ENCODE measurements around the gene UGT2B10.

Gene UGT2B10

DNA sequence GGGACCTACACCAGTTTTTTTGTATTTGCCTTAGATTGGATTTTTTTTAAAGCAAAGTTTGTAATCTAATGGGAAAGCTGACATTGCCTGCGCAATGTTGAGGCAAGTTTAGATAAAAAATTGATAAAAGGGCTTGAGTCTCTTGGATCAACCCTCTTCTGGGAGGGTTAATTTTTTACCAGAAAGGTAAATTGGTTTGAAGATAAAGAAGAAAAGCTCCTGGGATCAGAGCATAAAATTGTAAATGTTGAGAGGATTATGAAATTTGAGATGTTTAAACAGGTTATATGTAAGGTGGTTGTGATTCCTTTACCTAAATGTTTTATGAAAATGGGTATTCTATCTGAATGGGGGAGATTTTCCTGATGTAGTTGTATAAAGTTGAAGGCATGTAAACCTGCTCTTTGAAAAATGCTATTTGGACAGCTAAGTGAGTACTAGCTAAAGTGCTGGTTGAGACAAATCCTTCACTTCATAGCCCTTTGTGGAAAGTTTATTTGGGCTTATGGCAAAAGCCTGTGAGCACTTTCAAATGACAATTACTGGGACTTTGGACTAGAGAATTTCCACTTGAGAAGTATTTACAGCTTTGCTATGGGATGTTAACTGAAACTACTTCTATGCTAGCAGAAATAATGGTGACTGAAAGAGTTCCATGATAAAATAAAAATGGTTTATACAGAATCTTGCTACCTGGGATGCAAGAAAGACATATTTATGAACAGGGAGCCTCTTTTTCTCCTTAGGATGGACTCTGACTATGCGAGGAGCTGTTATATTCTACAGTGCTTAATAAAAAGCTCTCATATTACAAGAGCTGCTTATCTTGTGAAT, 56.2 kb downstream of the UGT2B10 start:
- no peak for DNase-seq

DNA sequence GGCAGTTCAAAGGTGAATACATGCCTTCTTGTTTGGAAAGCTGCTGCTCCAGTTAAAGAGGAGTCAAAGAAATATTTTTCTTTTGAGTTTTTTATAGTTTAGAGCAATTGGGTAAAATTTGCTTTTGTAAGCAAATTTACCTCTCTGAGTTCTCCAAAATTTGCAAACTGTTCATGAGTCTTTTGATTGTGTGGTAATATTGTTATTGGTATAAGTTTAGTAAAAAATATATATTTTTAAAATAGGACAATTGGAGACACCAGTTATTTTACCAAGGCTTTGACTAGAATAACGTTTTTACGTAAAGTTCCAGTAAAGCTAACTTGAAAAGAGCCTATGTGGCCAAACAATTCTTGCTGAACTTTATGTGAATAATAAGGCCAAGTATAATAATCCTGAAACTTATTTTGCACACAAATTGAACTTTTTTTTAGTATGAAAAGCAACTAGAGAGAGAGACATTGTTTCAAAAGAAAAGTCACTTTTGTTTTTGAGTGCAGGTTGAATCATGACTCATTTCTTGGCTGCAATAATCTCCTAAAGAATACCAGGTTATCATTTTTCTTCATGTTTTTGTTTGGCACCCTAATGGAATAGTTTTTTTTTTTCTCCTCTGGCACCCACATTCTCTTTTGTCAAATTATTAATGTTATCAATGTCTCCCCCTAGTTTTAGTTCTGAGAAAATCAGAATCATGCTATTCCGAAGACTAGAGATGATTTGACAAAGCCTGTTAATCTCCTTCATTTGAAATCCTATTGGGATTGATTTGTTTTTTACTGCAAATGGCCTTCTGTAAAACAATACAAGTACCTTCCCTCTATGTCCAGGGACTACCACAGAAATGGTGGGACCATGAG, 57.1 kb downstream of the UGT2B10 start:
- no peak for DNase-seq

- no peak for DNase-seq
These were observed 58.7 kb downstream of the UGT2B10 start for GRCh38 chr4:68874507-68874906.

DNA sequence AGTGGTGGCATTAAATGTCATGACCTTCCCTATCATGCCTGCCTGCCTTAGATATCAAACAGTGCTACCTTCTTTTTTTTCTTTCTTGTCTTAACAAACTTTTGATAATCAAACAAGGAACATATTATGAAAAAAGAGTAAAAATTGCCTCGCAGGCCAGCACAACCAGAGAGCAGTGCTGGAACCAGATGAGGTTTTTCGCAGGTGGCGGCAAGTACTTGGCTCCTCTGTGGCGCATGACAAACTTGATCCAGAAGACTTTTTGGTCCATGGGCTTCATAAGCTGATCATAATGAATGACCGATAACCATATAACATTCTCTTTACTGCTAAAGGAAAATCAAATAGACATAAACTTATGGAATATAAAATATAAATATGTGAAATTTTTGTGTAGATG, 61.8 kb downstream of the UGT2B10 start:
- DNase-seq, result no peak

DNA sequence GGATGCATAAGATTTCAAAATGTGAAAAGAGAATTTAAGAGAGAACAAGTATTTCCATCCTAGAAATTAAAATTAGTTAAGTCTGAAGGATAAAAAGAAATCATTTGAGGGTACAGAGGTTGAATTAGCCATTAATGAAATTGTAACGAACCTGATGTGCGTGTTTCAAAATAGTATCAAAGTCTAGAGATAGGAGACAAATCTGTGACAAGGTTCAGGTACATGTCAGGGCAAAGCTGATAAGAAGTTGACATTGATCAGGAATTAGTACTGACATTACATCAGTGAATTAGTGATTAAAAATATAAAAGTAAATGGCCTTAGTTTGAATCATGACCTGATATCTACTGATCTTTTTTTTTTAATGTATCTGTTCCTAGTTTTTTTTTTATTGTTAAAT, 62.3 kb downstream of the UGT2B10 start:
- no peak for DNase-seq
